ENCODE measurements around the gene SYDE2.

- TF ChIP-seq CTCF (IDR thresholded peaks at IDR 0.05), result no peak
- TF ChIP-seq POLR2A (IDR thresholded peaks at IDR 0.05), result no peak
Observed at GRCh38 chr1:85153149-85153891, 47.5 kb downstream of the SYDE2 start.
